CD4-positive, alpha-beta T cell treated with Interleukin-12 subunit alpha and Interleukin-12 subunit beta, for 1 hour (primary cell): Measurements from ENCODE around the gene SPNS2.

Source experiments
- DNase-seq: peaks from one replicate; pipeline ENCODE4 v3.0.0-alpha.2; 2020

SPNS2 gene

GRCh38 chr17:4551796-4552525 lies 53.3 kb downstream of the SPNS2 start:
- DNase-seq: no peak

DNA sequence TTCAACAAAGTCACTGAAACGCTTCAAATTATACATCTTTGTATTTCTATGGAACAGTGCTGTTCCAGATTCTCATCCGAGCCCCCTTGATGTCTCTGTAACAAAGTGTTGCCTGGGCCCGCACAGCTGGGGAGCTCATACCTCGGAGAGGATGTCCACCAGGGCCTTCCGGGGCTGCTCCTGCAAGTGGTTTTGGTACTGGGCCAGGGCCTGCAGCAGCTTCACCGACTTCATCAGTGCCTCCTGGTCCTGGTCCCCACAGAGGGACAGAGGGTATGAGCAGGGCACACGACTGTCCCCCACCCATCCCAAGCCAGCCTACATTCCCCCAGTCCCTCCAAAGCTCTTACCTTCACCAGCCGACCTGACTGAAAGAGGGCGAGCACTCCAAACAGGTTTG lies 55.0 kb downstream of the SPNS2 start:
- DNase-seq: no peak

- no peak for DNase-seq
These were observed 55.8 kb downstream of the SPNS2 start for GRCh38 chr17:4554441-4554996.

DNA sequence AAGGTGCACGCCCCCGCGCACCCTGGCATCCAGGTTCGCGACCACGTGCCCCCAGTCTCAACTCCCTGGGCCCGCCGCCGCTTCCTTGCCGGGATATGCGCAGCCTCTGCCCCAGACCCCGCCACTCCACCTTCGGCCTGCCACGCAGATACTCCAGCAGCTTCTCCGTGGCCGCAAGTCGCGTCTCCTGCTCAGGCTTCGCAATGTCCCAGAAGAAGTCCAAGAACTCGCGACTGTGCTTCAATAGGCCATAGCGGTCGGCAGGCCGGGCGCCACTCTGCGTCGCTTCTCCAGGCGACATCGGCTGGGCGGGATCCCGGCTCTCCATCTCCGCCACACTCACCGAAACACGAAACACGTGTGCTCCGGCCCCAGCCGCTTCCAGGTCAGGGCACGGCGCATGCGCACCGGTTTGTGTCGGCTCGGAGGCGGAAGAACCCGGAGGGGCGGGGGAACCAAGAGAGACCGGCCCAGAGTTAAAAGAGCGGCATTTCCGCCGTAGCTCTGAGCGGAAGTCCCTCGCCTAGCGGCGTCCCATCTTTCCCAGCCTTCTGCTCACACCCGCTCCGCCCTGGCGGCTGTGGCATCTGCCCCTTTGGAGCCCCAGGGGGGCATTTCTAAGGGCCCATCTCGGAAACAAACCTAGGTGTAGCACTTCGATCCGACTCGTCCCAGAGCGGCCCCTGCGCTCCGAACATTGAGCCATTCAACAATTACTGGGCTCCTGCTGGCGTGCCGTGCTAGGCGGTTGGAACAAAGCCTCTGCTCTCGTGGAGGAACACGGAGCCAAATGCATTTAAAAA lies 56.5 kb downstream of the SPNS2 start, which contains the start of gene MYBBP1A:
MYBBP1A (minus strand) TSS at position 388 of the 803 bp plus-strand sequence; CDS start at position 328, 60 bp downstream.
- DNase-seq: peak; percentile 97

GRCh38 chr17:4555873-4556759 lies 57.4 kb downstream of the SPNS2 start:
- DNase-seq: no peak

DNA sequence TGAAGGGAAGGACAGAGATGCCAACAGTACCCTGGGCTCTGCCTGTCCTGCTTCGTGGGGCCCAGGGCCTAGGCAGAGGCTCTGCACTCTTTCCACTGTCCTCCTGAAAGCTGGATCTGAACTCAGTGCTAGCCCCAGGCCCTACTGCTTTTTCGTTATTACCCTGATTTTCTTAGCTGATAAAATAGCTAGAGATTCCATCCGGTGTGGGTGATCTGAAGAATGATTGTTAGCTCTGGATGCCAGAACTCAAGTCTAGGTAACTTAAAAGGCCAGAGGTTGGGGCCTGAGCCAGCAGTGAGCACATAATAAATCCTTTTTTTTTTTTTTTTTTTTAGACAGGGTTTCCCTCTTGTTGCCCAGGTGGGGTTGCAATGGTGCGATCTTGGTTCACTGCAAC lies 58.3 kb downstream of the SPNS2 start:
- no peak for DNase-seq

DNA sequence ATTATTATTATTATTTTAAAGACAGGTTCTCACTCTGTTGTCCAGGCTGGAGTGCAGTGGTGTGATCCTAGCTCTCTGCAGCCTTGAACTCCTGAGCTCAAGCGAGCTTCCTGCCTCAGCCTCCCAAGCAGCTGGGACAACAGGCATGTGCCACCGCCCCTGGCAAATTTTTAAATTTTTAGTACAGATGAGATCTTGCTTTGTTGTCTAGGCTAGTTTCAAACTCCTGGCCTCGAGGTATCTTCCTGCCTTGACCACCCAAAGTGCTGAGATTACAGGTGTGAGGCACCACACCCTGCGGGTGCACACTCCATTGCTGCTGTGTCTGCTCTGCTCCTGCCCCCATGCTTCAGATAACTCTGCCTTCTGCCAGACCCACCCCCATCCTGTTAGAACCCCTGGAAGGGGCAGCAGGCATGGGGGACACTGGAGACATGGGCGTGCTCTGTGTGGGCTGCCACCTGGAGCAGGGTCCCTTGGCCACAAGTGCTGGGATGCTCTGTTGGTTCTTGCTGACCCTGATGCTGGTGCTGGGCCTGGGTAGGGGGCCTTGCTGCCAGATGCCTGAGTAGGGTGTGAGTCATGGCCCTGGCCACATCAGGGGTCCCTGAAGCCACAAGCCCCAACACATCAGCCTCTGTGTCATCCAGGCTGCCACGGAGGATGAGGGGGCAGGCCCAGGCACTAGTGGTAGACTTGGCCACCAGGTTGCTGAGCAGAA lies 59.1 kb downstream of the SPNS2 start:
- DNase-seq: no peak

DNA sequence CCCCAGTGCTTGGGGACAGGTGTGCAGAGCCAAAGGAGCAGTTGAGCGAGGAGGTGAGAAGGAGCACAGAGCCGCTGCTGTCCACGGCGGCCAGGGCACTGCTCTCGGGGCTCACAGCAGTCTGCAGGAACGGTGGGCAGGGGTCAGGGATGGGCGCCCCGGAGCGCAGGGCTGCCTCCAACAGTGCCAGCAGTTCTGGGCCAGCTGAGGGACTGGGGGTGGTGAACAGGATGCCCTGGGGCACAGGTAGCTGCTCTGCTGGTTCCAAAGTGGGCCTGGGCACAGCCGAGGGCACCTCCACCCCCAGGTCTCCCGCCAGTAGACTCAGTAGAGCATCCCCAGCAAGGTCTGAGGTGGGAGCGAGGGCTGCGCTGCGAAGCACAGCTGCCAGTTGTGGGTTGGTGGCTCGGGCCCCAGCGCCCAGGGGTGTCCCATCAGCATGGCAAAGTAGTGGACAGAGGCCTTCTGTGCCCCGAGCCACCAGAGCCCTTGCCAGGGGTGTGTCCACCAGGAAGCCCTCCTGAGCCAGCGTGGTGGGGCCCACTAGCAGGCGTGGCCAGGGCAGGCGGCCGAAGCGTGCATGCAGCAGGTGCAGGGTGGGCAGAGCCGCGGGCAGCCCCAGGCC lies 59.8 kb downstream of the SPNS2 start:
- no peak for DNase-seq

DNA sequence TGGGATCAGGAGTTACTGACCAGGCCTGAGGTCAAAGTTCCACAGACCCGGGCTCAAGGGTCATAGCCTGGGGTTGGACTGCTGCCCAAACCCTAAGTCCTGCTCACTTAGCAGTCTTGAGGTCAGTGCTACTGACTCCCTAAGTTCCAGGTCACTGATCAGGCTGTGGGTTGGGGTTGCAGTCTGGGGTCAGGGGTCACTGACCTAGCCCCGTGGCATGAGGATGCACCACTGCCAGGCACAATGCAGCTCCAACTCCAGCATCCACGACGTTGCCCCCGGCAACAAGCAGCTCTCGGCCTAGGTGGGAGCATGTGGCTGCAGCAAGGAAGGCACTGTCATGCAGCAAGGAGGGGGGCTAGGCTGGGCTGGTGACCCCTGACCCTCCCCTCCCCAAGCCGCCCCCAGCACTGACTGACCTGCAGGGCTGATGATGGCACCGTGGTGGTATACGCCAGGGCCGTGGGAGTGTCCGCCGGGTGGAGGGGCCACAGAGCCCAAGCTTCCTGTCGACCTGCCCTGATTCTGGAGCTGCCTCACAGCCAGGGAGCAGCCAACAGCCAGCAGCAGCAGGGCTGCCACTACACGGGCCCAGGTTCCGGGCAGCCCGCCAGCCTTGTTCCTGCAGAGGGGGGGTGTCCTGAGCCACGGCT lies 60.6 kb downstream of the SPNS2 start:
- DNase-seq: no peak

GRCh38 chr17:4559966-4560365 lies 61.3 kb downstream of the SPNS2 start:
- no peak for DNase-seq

DNA sequence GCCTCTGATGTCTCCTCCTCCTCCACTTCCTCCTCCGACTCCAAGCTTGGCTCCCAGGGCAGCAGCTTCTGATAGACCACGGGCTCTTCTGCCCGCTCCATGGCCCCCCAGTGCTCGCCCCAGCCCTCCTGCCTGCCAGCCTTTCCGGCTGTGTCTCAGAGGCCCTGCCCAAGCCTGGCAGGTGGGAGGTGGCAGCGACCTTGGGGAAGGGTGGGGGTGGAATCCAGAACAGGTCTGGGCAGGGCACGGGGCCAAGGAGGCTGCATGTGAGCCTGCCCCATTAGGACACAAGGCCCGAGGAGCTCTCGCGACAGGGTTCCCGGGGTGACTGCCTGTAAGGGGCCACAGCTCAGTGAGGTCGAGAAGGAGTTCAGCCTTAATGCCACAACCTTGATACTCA lies 61.7 kb downstream of the SPNS2 start, which contains the start of gene GGT6:
GGT6 (minus strand) TSS at position 157 of the 400 bp plus-strand sequence; CDS start at position 101, 56 bp downstream.
- no peak for DNase-seq

GRCh38 chr17:4560837-4561256 lies 62.2 kb downstream of the SPNS2 start:
- DNase-seq: no peak

- DNase-seq: no peak
These were observed 63.6 kb downstream of the SPNS2 start for GRCh38 chr17:4562015-4562969.

- peak; percentile 67 for DNase-seq
These were observed 66.8 kb downstream of the SPNS2 start for GRCh38 chr17:4565209-4566141.

DNA sequence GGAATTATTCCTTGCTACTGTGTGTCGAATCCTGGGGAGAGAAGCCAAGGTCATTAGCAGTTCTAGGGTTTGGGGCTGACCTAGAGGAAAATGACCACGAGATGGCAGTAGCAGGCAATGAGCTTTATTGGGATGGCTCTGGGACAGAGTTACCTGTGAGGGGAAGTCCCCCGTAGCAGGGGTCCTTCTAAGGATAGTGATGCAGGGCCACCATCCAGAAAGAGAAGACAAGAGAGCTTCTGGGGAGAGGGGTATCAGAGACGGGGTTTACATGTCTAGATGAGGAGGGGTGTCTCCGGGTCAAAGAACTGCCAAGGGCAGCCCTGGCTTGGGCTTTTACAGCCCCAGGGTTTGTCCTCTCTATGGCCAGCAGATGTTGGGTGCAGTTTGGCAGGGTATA lies 68.1 kb downstream of the SPNS2 start:
- peak; percentile 40 for DNase-seq

DNA sequence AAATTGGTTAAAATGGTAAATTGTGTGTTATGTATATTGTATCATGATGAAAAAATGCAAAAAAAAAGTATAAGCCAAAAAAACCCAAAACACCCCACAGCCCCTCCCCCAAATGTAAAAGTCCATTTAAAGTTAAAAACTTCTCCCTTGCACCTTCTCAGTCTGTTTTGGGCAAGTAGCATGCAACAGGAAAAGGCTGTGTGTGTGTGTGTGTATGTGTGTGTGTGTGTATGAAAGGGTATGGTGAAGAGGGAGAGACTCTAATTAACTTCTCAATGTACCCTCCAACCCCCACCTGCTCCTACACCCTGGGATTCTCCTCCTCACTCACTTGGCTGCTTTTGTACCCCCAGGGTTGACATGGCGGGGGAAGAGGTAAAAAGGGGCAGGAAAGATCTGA lies 70.9 kb downstream of the SPNS2 start:
- DNase-seq: no peak

DNA sequence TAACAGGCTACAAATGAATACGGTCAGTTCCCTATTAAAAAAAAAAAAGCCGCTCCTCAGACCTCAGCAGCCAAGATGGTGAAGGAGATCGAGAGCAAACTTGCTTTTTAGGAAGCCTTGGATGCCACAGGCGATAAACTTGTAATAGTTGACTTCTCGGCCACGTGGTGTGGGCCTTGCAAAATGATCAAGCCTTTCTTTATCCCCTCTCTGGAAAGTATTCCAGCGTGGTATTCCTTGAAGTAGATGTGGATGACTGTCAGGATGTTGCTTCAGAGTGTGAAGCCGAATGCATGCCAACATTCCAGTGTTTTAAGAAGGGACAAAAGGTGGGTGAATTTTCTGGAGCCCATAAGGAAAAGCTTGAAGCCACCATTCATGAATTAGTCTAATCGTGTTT lies 73.5 kb downstream of the SPNS2 start:
- DNase-seq: no peak

DNA sequence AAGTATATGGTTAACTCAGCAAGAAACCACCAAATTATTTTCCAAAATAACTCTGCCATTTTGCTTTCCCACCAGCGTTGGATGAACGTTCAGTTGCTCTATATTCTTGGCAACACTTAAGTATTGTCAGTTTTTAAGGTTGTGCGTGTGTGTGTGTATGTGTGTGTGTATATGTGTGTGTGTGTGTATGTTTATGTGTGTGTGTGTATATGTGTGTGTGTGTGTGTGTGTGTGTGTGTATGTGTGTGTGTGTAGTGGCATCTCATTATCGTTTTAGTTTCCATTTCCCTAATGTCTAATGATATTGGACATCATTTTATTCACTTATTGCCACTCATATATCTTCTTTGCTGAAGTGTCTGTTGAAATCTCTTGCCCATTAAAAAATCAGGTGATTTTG lies 74.4 kb downstream of the SPNS2 start:
- DNase-seq: no peak

- peak; percentile 56 for DNase-seq
These were observed 75.0 kb downstream of the SPNS2 start for GRCh38 chr17:4573669-4574068.
